HG03045 (cell line): Measurements from ENCODE around the gene MCM3AP.

ENCODE experiments used
- ATAC-seq: cut with Tn5 transposase; IDR thresholded peaks from one replicate; pipeline ENCODE4 v1.9.1; 2021; ENCODE audit warnings: mild to moderate bottlenecking, moderate library complexity; ENCODE audit not compliant: unreplicated experiment

MCM3AP gene

GRCh38 chr21:46285206-46285661, at the start of gene MCM3AP:
MCM3AP (minus strand) TSS chr21:46285611; CDS start chr21:46285286, 325 bp downstream.
- ATAC-seq, result no peak

GRCh38 chr21:46334351-46335140, 49.1 kb upstream of the MCM3AP start:
- ATAC-seq, result no peak

- no peak for ATAC-seq
Measured at GRCh38 chr21:46329796-46330195, 44.4 kb upstream of the MCM3AP start.

DNA sequence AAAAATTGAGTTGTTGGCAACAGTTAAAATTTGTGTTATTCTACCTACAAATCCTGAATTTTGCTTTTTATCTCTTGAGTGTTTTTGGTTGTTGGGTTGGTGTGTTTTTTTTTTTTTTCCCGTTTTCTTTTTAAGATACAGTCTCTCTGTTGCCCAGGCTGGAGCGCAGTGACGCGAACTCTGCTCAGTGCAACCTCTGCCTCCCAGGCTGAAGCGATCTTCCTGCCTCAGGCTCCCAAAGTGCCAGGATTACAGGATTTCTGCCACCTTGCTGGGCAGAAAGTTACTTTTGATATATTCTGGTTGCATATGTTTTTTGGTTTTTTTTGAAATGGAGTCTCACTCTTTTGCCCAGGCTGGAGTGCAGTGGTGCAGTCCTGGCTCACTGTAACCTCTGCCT, 42.7 kb upstream of the MCM3AP start:
- ATAC-seq, result no peak

DNA sequence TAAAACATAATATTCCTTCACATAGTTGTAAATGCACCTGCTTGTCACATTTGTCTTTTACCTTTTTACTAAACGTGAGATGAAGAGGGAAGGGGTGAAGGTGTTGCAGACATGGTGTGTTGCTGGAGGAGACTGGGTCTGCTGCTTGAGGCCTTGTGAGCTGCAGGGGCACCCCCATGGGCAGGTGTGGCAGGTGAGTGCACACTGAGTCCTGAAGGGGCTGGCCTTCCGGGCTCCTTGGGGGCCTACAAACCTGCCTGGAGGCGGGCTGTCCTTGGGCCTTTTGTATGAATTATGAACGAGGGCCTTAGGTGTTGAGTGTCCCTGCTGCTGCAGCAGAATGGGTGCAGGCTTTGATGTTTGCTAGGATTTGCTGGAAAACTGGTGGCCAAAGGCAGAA, 42.3 kb upstream of the MCM3AP start:
- no peak for ATAC-seq

GRCh38 chr21:46326110-46326703, 40.8 kb upstream of the MCM3AP start:
- ATAC-seq, result no peak

DNA sequence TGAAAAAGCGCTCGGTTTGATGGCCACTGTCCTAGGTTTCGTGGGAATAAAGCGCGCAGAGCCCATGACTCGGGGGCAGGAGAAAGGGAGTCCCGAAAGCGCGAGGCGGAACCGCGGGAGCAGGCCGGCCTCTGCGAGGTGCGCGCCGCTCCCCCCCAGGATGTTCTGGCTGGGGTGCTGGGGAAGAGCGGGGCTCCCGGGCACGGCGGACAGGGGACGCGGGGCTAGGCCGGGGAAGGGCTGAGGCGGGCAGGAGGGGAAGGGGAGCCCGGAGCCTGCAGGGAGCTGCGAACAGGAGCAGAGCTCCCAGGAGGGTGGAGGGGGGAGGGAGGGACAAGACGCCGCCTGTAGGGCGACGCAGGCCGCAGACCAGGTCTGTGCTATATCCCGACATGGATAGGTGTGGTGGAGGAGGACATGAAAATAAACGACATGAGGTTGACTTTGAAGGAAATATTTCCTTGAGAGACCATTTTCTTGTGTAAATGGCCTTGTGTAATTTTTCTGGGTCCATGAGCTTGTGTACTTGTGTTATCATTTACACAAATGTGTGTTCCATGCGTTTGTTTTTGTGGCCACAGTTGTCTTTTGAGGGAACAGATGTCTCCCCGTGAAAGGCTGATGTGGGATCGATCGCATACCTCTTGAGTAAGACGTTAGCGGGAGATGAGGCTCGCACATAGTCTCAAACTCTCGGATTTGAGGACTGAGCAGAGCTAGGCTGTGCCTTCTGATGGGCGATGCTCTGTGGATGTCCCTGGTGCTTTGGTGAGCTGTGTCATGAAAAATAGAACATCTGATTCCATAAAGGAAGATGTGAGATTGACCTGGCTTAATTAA, 39.9 kb upstream of the MCM3AP start:
- no peak for ATAC-seq

- ATAC-seq, result peak; percentile 59
Measured at GRCh38 chr21:46324390-46325072, 39.1 kb upstream of the MCM3AP start.

GRCh38 chr21:46323710-46324389, 38.4 kb upstream of the MCM3AP start, which contains the start of the genes C21orf58 and PCNT:
C21orf58 (minus strand) TSS chr21:46323870; CDS start chr21:46322738, 1,132 bp downstream.
PCNT (plus strand) TSS chr21:46324156; CDS start chr21:46324229, 73 bp downstream.
- peak; percentile 75 for ATAC-seq

DNA sequence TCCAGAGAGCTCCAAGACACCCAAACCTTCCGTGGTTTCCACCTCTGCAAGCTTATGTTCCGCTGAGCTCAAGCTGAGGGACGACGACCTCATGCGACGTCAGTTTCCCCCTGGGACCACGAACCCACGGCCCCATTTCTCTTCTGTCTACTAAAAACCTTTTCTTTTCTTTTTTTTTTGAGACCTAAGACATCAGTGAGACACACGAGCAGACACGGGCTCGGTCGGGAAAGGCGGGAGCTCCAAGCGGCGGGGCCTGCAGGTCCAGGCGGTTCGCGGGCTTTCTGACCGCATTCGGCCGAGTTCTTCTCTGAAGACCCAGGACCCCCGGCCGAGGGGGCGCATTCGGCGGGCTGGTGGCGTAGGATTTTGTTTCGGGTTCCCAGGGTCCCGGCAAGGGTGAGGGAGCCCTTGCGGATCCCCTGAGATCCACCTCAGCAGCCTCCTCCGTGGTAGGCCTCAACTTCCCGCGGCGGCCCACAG, 37.9 kb upstream of the MCM3AP start:
- ATAC-seq, result peak; percentile 10

GRCh38 chr21:46322351-46323226, 37.2 kb upstream of the MCM3AP start:
- ATAC-seq, result no peak

- ATAC-seq, result no peak
Measured at GRCh38 chr21:46320331-46320801, 35.0 kb upstream of the MCM3AP start.

GRCh38 chr21:46319186-46319585, 33.8 kb upstream of the MCM3AP start:
- no peak for ATAC-seq

GRCh38 chr21:46318464-46318845, 33.0 kb upstream of the MCM3AP start:
- no peak for ATAC-seq

DNA sequence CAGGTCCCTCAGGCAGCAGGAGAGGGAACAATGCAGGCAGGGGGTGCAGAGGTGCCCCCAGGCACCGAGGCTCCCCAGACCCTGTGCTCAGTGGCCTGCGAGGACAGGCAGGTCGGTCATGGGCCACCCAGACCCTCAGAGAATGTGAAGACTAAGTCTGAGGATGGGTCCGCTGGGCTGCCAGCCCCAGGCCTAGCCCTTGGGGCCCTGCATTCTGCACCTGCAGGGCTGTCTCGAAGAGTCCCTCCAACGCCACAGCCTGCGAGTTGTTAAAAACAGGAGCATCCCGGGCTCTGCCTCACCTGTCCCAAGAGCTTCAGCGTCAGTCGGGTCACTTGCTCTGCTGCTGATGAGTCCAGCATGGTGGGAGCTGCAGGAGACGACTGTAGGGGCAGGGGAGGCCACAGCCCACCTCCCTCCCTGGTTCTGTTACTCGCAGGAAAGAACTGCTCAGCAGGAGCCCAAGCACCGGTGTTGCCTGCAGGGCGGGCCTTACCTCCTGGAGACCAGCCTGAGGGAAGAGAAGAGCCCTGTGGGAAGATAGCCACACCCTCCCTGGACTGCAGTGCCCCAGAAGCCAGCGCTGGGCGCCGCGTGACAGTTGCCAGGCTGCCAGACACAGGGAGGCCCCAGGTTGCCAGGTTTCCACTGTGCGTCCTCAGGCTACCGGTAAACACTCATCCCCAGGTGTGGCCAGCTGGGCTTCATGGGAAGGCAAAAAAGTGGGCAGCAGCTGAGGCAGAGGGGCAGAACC, 32.5 kb upstream of the MCM3AP start:
- ATAC-seq, result no peak

DNA sequence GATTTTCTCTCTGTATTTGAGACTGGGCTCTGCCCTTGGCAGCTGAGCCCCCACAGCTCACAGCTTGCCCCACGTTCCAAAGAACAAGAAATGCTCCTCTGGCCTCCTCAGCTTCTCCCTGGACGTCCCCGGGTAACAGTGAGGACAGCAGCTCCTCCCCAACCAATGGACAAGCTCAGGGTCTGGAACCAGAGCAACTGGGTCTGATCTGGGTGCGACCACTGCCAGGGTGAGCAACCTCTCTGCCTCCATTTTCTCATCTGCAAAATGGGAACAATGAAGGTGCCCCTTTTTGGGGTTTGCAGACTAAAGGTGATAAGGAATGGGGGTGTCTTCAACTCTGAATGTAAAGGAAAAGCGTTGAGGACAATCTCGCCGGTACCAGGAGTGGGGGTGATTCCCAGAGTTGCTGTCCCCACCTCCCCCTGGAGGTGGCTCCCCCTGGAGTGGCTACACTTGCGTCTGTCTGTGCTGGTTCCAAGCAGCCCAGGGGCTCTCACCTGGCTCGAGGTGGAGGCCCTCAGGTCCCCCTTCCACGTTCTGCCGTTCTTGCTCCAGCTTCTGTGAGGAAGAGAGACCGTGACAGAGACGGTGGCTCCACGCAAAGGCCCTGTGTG, 31.4 kb upstream of the MCM3AP start:
- no peak for ATAC-seq

DNA sequence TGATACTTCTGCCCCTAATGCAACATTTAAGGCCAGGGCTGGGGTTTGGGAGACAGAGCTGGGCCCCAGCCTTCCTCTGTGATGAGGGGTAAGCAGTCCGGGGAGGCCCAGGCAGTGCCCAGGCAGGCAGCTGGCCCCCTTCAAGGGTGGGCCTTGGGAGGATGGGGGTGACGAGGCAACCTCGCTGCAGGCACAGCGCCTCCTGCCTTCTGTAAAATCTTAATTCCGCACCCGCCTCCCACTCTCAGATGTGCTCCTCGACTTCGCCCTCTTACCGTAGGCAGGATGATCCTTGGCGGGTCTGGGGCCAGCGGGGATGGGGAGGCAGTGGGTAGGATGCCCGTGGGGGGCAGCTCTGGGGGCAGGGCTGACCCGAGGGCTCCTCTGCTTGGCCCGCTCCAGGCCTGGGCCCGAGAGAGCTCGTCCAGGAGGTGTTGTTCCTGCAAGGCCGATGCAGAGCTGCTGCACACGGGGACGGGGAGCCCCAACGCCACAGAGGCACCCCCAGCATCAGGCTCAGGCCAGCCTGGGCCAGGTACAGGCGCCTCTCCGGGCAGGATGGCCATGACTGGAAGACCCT, 29.1 kb upstream of the MCM3AP start:
- ATAC-seq, result no peak
